GM18951 (cell line): ENCODE results near the gene AQP4.

Source experiments
- POLR2A ChIP-seq: IDR thresholded peaks from 4 replicates; pipeline ENCODE4 v1.6.1; 2011; ENCODE audit warnings: mild to moderate bottlenecking; ENCODE audit not compliant: insufficient read length, insufficient read depth; ENCODE audit errors: extremely low read depth
- in situ Hi-C: fragments of 300-500 bp; cut with MboI; formaldehyde crosslinking; loops from one replicate; pipeline ENCODE4 v1.12.0; 2022; ENCODE audit warnings: low sequenced_read_pairs, mixed read lengths, inconsistent platforms; ENCODE audit not compliant: unreplicated experiment

Gene AQP4

GRCh38 chr18:26812462-26812861 lies 53.0 kb downstream of the AQP4 start:
- TF ChIP-seq POLR2A: no peak
- in situ Hi-C loops: no loop called here

- in situ Hi-C loops: no loop called here
- no peak for TF ChIP-seq POLR2A
Observed at GRCh38 chr18:26809346-26809745, 56.2 kb downstream of the AQP4 start.

GRCh38 chr18:26806224-26806623 lies 59.3 kb downstream of the AQP4 start:
- in situ Hi-C loops: no loop called here
- TF ChIP-seq POLR2A: no peak

GRCh38 chr18:26804519-26804918 lies 61.0 kb downstream of the AQP4 start:
- TF ChIP-seq POLR2A: no peak
- in situ Hi-C loops: no loop called here

GRCh38 chr18:26803643-26804042 lies 61.9 kb downstream of the AQP4 start:
- TF ChIP-seq POLR2A: no peak
- in situ Hi-C loops: no loop called here

GRCh38 chr18:26802330-26803200 lies 62.9 kb downstream of the AQP4 start:
- no peak for TF ChIP-seq POLR2A
- in situ Hi-C loops: no loop called here
